GM18505 (cell line): ENCODE results near the gene OXA1L.
"Not testable (repeated sequence)": the region's sequence is repeated elsewhere in the genome, so short reads cannot be mapped to it uniquely, and the experiment has no call there.

Experiments
- ATAC-seq: cut with Tn5 transposase; IDR thresholded peaks from one replicate; pipeline ENCODE4 v1.9.1; 2021; ENCODE audit not compliant: unreplicated experiment
- POLR2A ChIP-seq: IDR thresholded peaks from 4 replicates; pipeline ENCODE4 v1.6.1; 2011; ENCODE audit warnings: borderline replicate concordance; ENCODE audit not compliant: insufficient read depth, insufficient read length; ENCODE audit errors: extremely low read depth

OXA1L gene

DNA sequence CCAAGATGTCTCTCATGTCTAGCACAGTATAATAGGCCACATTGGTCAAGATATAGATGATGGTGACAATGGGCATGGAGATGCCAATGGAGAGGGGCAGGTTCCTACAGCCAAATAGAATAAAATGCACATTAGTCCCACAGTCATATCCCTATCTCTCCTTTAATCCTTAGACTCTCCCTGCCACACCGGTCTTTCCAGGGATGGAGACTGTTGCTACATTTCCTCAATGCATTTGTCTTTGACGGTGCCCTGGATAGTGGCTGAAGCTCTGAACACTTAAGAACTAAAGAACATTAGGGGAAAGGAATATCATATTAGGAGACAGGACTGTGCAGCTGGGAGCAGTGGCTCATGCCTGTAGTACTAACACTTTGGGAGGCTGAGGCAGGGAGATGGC, 9.7 kb downstream of the OXA1L start:
- ATAC-seq, result no peak
- TF ChIP-seq POLR2A, result no peak

DNA sequence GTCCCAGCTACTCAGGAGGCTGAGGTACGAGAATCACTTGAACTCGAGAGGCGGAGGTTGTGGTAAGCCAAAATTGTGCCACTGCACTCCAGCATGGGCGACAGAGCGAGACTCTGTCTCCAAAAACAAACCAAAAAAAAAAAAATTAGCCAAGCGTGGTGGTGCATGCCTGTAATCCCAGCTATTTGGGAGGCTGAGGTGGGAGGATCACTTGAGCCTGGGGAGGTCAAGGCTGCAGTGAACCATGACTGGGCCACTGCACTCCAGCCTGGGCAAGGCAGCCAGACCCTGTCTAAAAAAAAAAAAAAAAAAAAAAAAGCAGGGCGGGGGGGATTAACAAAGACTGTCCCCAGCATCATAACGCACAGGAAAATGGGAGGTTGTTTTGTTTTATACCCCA, 10.4 kb downstream of the OXA1L start:
- ATAC-seq, result not testable (repeated sequence)

DNA sequence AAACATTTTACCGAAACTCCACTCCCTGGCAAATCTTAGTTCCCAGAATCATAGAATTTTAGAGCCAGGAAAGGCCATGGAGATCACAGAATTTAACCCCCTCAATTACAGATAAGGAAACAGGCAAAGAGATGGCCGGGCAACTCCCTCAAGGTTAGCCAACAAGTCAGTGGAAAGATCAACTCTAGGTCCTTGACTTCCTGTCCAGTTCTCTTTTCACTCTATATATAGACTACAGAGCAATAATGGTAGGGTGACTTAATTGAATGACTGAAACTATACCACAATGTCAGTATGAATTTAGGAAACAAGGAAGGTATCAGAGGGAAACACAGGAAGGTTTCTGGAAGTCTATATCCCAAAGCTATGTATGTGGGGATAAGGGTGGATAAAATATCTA, 11.6 kb downstream of the OXA1L start:
- no peak for TF ChIP-seq POLR2A

DNA sequence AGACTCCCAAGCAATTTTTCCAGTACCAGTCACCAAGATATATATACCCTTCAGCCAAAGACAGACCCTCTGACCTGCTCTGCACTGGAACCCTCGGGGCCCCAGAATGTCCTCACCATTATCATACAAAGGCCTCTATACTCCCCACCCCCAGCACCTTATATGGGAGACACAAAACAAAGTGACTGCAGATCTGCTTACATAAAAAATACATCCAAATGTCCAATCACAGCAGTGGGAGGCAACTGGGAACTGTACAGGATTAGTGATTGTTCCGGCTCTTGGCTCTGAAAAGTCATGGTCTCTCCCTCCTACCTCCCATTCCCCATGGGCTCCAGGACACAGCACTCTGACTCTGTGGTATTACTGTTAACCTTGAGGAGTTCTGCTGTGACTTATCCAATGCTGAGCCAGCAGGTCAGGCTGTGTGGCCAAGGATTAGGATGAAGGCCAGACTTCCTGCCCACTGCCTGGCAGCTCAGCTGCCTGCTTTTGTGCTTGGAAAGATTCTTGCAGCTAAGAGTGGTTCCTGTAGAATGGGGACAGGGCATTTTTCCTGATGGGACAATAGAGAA, 13.7 kb downstream of the OXA1L start:
- no peak for TF ChIP-seq POLR2A
- ATAC-seq, result no peak

More for the DNA sequence above, 11.6 kb downstream of the OXA1L start:
- no peak for ATAC-seq

DNA sequence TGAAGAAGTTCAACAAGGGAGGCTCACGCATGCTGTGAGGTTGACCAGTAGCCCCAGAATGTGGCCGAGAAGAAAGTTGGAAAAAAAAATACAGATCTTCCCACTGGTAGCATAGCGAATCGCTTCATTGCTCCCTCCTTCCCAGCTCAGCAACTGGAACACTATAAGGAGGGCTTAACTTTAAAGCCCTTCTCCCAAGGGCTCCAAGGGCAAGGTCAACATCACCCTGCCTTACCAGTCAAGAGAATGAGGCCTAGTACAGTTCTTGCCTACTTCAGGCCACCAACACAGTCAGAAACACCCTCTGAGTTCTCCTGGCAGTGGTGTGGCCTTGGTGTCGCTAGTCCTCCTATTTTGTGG, 14.4 kb downstream of the OXA1L start:
- no peak for ATAC-seq

DNA sequence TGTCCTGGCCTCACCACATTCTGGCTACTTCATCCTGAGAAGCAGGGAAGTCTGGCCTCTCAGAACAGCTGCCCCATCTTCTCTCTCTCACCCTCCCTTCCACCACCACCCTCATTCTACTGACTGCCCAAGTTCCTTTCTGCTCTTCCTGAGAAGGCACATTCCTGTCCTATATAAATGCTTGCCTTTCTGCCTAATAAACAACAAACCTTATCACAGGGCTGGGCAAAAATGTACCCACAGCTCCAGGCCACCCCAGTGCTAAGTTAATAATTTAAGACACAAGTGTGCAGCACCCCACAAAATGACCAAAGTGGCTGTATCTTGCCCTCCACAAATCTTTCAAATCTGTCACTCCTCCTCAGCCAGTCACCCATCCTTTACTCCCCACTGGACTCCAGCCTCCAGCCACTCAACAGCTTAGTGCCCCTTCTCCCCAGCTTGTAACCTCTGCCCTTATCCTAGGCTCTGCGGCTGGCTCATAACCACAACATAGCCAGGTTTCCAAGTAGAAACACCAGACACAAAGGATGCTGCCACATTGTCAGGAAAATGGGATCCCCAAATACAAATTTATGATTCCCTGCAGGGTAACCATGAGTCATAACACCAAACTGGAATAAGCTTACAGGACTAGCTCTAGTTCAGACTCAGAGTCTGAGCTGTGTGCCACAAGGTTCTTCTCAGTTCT, 15.0 kb downstream of the OXA1L start:
- no peak for ATAC-seq
- no peak for TF ChIP-seq POLR2A

More for the DNA sequence above, 14.4 kb downstream of the OXA1L start:
- TF ChIP-seq POLR2A, result no peak

DNA sequence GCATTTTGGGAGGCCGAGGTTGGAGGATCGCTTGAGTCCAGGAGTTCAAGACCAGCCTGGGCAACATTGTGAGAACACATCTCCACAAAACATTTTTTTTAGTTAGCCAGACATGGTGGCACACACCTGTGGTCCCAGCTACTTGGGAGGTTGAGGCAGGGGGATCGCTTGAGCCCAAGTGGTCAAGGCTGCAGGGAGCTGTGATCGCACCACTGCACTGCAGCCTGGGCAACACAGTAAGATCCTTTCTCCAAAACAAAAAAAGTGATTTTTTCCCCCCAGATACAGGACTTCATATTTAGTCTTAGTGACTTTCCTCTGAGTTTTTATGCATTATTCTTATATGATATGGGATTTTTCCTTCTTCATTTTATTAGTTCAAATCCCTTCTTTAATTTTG, 20.2 kb downstream of the OXA1L start:
- TF ChIP-seq POLR2A, result no peak
- ATAC-seq, result no peak

DNA sequence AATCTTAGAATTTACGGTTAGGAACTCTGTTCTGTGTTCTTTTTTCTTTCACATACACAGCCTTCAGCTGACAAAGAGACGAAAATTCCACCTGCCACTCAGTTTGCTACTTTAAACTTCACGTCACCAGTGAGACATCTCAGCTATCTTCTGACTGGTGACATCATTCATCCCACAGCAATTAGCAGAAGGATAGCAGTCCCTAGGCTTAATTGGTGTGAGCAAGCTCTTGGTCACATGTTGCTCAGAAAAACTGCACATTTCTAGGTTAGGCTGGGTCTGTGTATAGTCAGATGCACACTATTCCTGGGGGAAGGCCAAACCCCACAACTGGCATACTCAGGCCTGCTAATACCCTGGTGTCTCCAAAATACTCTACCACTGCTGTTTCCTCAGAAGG, 24.8 kb downstream of the OXA1L start:
- ATAC-seq, result no peak
- TF ChIP-seq POLR2A, result no peak

DNA sequence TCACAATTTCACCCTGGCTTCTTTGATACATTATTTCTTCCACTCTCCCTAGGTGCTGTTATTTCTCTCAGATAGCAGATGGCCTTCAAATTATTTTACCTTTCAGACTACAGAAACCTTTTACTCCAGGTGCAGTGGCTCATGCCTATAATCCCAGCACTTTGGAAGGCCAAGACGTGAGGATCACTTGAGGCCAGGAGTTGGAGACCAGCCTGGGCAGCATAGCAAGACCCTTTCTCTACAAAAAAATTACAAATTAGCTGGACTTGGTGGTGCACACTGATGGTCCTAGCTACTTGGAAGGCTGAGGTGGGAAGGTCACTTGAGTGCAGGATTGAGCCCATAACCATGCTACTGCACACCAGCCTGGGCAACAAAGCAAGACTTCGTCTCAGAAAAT, 25.7 kb downstream of the OXA1L start:
- TF ChIP-seq POLR2A, result no peak
- no peak for ATAC-seq

DNA sequence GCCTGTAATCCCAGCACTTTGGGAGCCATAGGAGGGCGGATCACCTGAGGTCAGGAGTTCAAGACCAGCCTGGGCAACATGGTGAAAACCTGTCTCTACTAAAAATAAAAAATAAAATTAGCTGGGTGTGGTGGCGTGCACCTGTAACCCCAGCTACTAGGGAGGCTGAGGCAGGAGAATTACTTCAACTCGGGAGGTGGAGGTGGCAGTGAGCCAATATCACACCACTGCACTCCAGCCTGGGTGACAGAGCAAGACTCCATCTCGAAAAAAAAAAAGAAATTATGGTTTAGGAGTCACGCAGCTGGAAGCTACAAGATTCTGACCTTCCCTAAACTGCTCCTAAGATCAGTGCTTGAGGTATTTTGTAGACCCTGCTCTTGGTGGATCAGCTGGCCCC, 27.1 kb downstream of the OXA1L start:
- not testable (repeated sequence) for ATAC-seq

DNA sequence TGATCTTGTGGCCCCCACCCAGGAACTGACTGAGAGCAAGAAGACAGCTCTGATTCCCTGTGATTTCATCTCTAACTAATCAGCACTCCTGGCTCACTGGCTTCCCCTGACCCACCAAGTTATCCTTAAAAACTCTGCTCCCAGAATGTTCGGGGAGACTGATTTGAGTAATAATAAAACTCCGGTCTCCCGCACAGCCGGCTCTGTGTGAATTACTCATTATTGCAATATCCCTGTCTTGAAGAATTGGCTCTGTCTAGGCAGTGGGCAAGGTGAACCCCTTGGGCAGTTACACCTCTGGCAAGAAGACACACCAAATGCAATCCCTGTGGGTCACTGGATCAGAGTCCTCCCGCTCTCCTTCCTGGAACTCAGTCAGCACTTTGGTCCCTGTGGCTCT, 27.5 kb downstream of the OXA1L start:
- TF ChIP-seq POLR2A, result no peak
- ATAC-seq, result no peak

DNA sequence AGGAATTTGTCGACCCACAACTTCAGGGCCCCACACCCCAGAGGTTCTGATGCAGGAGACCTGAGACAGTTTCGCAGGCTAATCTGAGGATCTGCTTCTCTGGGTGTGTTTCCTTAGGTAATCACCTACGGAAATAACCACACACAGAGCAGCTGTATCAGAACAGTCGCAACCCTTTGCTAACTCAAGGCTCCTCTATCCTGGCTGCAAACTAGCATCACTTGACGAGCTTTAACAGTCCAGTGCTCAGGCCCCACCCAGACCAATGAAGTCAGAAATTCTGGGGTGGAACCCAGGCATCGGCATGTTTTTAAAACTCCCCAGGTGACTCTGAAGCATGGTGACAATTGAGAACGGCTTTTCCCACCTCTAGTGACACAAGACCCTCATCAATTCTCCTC, 28.1 kb downstream of the OXA1L start:
- peak; percentile 57 for TF ChIP-seq POLR2A
- peak; percentile 49 for ATAC-seq

DNA sequence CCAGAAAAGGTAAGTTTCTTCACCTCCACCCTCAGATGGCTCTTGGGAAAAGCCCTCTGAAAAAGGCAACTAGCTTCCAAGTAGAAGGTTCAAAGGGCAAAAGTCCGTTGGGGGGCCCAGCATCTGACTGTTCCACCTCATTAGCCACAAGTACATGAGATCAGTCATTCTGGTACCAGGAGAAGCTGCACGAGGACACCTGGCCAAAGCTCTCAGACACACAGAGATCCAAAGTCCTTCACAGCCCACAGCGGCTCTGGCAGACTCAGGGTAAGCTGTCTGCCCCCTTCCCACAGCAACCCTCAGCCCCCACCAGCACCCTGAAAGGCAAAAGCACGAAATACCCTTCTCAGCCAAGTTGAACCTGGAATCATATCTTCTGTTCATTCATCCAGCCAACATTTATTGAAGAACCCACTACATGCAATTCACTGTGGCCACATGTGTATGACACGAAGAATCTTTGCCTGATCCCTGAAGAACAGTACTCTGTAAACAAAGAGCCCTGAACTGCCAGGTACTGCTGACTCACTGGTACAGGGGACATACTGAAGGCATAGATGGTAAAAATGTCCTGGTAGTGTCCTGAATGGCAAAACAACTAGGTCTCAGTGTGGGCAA, 29.7 kb downstream of the OXA1L start:
- ATAC-seq, result no peak

More for the DNA sequence above, 29.7 kb downstream of the OXA1L start:
- TF ChIP-seq POLR2A, result peak; percentile 44
